HepG2 (cell line): ENCODE data around the gene ARHGAP23. TPM values are rescaled to one million over a fixed set of nuclear protein-coding genes. Genes with fewer than 3 reads are reported as not detected.

Source experiments
- EED ChIP-seq: sonication (generic); formaldehyde crosslinking; IDR thresholded peaks from 2 replicates; pipeline ENCODE4 v1.5.0; 2020; ENCODE audit warnings: mild to moderate bottlenecking, missing genetic modification reagents
- ERF ChIP-seq: IDR thresholded peaks from 2 replicates; pipeline ENCODE4 v1.6.1; 2018; ENCODE audit warnings: missing biosample characterization, missing genetic modification reagents
- ESRRA ChIP-seq: sonication (generic); formaldehyde crosslinking; IDR thresholded peaks from 2 replicates; pipeline ENCODE4 v1.5.1; 2020; ENCODE audit warnings: mild to moderate bottlenecking, low read depth, missing genetic modification reagents
- HNF4A ChIP-seq: sonication (generic); formaldehyde crosslinking; IDR thresholded peaks from 2 replicates; pipeline ENCODE4 v1.4.0; 2020; ENCODE audit warnings: missing genetic modification reagents
- IKZF4 ChIP-seq: sonication (generic); formaldehyde crosslinking; IDR thresholded peaks from 2 replicates; pipeline ENCODE4 v1.5.1; 2020; ENCODE audit warnings: borderline replicate concordance, mild to moderate bottlenecking, low read depth, missing genetic modification reagents; ENCODE audit errors: not compliant biosample characterization
- JARID2 ChIP-seq: sonication (generic); formaldehyde crosslinking; IDR thresholded peaks from 2 replicates; pipeline ENCODE4 v1.8.1; 2023; ENCODE audit warnings: missing genetic modification reagents, inconsistent platforms; ENCODE audit not compliant: insufficient replicate concordance
- KAT8 ChIP-seq: IDR thresholded peaks from 2 replicates; pipeline ENCODE4 v1.6.1; 2016; ENCODE audit warnings: missing genetic modification reagents, missing compliant biosample characterization
- MZF1 ChIP-seq: sonication (generic); formaldehyde crosslinking; IDR thresholded peaks from 2 replicates; pipeline ENCODE4 v1.8.1; 2023; ENCODE audit warnings: mild to moderate bottlenecking, missing genetic modification reagents, borderline replicate concordance
- NCOA2 ChIP-seq: sonication (generic); formaldehyde crosslinking; IDR thresholded peaks from 2 replicates; pipeline ENCODE4 v1.8.0; 2022; ENCODE audit warnings: inconsistent platforms
- SP2 ChIP-seq: sonication (generic); formaldehyde crosslinking; IDR thresholded peaks from 2 replicates; pipeline ENCODE4 v1.5.1; 2020; ENCODE audit warnings: mild to moderate bottlenecking, missing genetic modification reagents
- U2AF1 ChIP-seq: fragments of 200-400 bp; formaldehyde crosslinking; optimal IDR thresholded peaks from 2 replicates; pipeline ENCODE3; 2017; ENCODE audit warnings: mild to moderate bottlenecking, low read depth, low read length
- ZNF230 ChIP-seq: sonication (generic); formaldehyde crosslinking; IDR thresholded peaks from 2 replicates; pipeline ENCODE4 v1.4.0; 2020; ENCODE audit warnings: mild to moderate bottlenecking, missing genetic modification reagents
- ZNF644 ChIP-seq: IDR thresholded peaks from 2 replicates; pipeline ENCODE4 v1.6.1; 2016; ENCODE audit warnings: low read depth
- ZSCAN21 ChIP-seq: sonication (generic); formaldehyde crosslinking; IDR thresholded peaks from 2 replicates; pipeline ENCODE4 v1.8.0; 2022; ENCODE audit warnings: mild to moderate bottlenecking, missing genetic modification reagents, moderate library complexity, borderline replicate concordance
- polyA plus RNA-seq, 8 experiments: library from polyadenylated mRNA; depleted of rRNA in 3 of 8; stranded (reverse) in 7 of 8; unstranded in 1 of 8; fragments of >200 nt; fragmentation: Illumina TruSeq in 4 of 8; extraction: Trizol in 4 of 8; gene quantifications; 2 replicates each; pipeline versions ENCODE4 v1.2.1 to v1.2.3, GENCODE V29; 2011 to 2016; ENCODE audit warnings: low read depth in 4 of 8, missing spikeins in 1 of 8, mixed read lengths in 1 of 8; ENCODE audit not compliant: insufficient read depth in 1 of 8
- total RNA-seq, 5 experiments: library from RNA; depleted of rRNA; stranded (reverse); fragments of >200 nt; fragmentation: Illumina TruSeq; extraction: Trizol; gene quantifications; 2 replicates each; pipeline ENCODE4 v1.2.3, GENCODE V29; 2016; ENCODE audit warnings: low read depth in 1 of 5
- TF ChIP-seq, protein P1 (sequence below): sonication (generic); formaldehyde crosslinking; IDR thresholded peaks from one replicate; pipeline ENCODE4 v1.5.1; 2020; ENCODE audit warnings: mild to moderate bottlenecking, missing genetic modification reagents; ENCODE audit errors: not compliant biosample characterization
- TF ChIP-seq, protein P2 (sequence below): sonication (generic); formaldehyde crosslinking; IDR thresholded peaks from 2 replicates; pipeline ENCODE4 v1.4.0; 2020; ENCODE audit warnings: mild to moderate bottlenecking, missing genetic modification reagents
- TF ChIP-seq, protein P3 (sequence below): sonication (generic); formaldehyde crosslinking; IDR thresholded peaks from 2 replicates; pipeline ENCODE4 v1.4.0; 2020; ENCODE audit warnings: missing genetic modification reagents
- TF ChIP-seq, protein P4 (sequence below): sonication (generic); formaldehyde crosslinking; IDR thresholded peaks from 2 replicates; pipeline ENCODE4 v1.5.1; 2020; ENCODE audit warnings: missing genetic modification reagents, mild to moderate bottlenecking, borderline replicate concordance

The ARHGAP23 gene
- total and polyA plus RNA-seq, 2 of the 13 experiments (the other 11 are each of a cell fraction or from before 2014, with no cell fraction given), result 0.03 TPM; not detected in 1

DNA sequence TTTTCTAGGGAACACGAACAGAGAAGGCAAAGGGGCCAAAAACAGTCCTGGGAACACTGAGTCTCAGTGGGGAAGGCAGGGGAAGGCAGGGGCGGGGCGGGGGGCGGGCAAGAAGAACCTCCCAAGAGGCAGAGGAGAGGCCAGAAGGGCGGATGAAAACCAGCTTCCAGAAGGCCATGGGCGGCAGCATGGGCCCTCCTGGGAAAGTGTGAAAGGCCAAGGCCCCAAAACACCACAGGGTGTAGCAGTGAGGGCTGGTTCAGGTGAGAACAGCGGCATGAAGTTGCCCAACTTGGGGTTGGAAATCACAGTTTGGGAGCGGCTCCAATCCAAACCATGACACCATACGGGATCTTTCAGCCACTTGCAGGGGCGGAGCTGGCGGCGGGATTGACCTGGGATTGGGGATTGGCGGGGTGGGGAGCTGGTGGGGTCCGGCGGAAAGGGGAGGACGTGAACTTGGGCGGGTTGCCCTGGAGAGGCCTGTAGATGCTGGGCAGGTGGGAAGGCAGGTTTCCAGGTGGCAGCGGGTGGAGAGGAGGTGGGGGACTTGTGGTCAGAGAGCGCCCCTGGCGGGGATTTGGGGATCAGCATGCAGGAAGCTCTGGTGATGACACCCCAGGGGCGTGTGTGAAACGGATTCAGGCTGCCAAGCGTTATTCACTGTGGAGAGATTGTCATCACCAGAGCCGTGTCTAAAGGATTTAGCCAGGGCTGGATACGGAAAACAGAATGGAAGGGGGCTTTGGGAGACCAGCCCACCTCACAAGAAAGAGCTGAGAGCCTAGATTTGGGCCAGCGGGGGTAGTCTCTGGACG, 80.9 kb downstream of the ARHGAP23 start (continued):
- TF ChIP-seq ZNF230 (CRISPR knock-in tag) (0 out of 2 replicates have a peak, but pooled peaks have one; percentile 12), U2AF1 (no peak), ZSCAN21 (CRISPR knock-in tag) (no peak), IKZF4 (no peak), ESRRA (no peak), ERF (CRISPR knock-in tag) (no peak), HNF4A (CRISPR knock-in tag) (no peak), MZF1 (CRISPR knock-in tag) (no peak), EED (CRISPR knock-in tag) (no peak), KAT8 (CRISPR knock-in tag) (no peak; the same call in 1 of the 2 replicates), ZNF644 (CRISPR knock-in tag) (no peak), SP2 (CRISPR knock-in tag) (no peak), JARID2 (CRISPR knock-in tag) (peak; percentile 29), NCOA2 (CRISPR knock-in tag) (peak; percentile 30; the same call in 1 of the 2 replicates)
- TF ChIP-seq, protein P1, sequence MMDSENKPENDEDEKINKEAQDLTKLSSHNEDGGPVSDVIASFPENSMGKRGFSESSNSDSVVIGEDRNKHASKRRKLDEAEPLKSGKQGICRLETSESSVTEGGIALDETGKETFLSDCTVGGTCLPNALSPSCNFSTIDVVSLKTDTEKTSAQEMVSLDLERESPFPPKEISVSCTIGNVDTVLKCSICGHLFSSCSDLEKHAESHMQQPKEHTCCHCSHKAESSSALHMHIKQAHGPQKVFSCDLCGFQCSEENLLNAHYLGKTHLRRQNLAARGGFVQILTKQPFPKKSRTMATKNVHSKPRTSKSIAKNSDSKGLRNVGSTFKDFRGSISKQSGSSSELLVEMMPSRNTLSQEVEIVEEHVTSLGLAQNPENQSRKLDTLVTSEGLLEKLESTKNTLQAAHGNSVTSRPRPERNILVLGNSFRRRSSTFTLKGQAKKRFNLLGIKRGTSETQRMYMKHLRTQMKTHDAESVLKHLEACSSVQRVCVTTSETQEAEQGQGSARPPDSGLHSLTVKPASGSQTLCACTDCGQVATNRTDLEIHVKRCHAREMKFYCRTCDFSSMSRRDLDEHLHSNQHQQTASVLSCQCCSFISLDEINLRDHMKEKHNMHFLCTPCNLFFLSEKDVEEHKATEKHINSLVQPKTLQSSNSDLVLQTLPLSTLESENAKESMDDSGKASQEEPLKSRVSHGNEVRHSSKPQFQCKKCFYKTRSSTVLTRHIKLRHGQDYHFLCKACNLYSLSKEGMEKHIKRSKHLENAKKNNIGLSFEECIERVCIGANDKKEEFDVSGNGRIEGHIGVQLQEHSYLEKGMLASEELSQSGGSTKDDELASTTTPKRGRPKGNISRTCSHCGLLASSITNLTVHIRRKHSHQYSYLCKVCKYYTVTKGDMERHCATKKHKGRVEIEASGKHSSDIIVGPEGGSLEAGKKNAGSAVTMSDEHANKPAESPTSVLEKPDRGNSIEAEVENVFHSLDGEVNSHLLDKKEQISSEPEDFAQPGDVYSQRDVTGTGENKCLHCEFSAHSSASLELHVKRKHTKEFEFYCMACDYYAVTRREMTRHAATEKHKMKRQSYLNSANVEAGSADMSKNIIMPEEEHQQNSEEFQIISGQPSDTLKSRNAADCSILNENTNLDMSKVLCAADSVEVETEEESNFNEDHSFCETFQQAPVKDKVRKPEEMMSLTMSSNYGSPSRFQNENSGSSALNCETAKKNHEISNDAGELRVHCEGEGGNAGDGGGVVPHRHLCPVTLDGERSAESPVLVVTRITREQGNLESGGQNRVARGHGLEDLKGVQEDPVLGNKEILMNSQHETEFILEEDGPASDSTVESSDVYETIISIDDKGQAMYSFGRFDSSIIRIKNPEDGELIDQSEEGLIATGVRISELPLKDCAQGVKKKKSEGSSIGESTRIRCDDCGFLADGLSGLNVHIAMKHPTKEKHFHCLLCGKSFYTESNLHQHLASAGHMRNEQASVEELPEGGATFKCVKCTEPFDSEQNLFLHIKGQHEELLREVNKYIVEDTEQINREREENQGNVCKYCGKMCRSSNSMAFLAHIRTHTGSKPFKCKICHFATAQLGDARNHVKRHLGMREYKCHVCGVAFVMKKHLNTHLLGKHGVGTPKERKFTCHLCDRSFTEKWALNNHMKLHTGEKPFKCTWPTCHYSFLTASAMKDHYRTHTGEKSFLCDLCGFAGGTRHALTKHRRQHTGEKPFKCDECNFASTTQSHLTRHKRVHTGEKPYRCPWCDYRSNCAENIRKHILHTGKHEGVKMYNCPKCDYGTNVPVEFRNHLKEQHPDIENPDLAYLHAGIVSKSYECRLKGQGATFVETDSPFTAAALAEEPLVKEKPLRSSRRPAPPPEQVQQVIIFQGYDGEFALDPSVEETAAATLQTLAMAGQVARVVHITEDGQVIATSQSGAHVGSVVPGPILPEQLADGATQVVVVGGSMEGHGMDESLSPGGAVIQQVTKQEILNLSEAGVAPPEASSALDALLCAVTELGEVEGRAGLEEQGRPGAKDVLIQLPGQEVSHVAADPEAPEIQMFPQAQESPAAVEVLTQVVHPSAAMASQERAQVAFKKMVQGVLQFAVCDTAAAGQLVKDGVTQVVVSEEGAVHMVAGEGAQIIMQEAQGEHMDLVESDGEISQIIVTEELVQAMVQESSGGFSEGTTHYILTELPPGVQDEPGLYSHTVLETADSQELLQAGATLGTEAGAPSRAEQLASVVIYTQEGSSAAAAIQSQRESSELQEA (CRISPR knock-in tag), result peak; percentile 59
- TF ChIP-seq, protein P2, sequence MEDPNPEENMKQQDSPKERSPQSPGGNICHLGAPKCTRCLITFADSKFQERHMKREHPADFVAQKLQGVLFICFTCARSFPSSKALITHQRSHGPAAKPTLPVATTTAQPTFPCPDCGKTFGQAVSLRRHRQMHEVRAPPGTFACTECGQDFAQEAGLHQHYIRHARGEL (CRISPR knock-in tag), result no peak
- TF ChIP-seq, protein P3, sequence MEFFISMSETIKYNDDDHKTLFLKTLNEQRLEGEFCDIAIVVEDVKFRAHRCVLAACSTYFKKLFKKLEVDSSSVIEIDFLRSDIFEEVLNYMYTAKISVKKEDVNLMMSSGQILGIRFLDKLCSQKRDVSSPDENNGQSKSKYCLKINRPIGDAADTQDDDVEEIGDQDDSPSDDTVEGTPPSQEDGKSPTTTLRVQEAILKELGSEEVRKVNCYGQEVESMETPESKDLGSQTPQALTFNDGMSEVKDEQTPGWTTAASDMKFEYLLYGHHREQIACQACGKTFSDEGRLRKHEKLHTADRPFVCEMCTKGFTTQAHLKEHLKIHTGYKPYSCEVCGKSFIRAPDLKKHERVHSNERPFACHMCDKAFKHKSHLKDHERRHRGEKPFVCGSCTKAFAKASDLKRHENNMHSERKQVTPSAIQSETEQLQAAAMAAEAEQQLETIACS (CRISPR knock-in tag), result no peak
- TF ChIP-seq, protein P4, sequence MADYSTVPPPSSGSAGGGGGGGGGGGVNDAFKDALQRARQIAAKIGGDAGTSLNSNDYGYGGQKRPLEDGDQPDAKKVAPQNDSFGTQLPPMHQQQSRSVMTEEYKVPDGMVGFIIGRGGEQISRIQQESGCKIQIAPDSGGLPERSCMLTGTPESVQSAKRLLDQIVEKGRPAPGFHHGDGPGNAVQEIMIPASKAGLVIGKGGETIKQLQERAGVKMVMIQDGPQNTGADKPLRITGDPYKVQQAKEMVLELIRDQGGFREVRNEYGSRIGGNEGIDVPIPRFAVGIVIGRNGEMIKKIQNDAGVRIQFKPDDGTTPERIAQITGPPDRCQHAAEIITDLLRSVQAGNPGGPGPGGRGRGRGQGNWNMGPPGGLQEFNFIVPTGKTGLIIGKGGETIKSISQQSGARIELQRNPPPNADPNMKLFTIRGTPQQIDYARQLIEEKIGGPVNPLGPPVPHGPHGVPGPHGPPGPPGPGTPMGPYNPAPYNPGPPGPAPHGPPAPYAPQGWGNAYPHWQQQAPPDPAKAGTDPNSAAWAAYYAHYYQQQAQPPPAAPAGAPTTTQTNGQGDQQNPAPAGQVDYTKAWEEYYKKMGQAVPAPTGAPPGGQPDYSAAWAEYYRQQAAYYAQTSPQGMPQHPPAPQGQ (CRISPR knock-in tag), result no peak
